HG03175 (cell line): ENCODE measurements around the gene ACD.
A peak's percentile ranks its signal among the peaks of the same experiment; 100 is the strongest.

Experiments
- ATAC-seq: cut with Tn5 transposase; IDR thresholded peaks from one replicate; pipeline ENCODE4 v1.9.1; 2021; ENCODE audit warnings: mild to moderate bottlenecking, moderate library complexity; ENCODE audit not compliant: unreplicated experiment

The ACD gene

GRCh38 chr16:67676516-67676915 is 16.5 kb upstream of the ACD start:
- no peak for ATAC-seq

DNA sequence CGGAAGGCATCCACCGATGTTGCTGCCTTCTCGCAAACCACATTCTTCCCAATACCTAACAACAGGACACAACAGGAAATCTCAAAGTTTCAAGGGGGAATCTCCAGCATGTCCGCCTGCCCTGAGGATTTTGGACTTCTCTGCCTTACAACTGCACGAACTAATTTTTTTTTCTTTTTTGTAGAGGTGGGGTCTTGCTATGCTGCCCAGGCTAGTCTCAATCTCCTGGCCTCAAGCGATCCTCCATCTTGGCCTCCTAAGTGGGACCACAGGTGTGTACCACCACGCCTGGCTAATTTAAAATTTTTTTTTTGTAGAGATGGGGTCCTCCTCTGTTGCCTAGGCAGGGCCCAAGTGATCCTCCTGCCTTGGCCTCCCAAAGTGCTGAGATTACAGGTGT is 15.9 kb upstream of the ACD start:
- no peak for ATAC-seq

DNA sequence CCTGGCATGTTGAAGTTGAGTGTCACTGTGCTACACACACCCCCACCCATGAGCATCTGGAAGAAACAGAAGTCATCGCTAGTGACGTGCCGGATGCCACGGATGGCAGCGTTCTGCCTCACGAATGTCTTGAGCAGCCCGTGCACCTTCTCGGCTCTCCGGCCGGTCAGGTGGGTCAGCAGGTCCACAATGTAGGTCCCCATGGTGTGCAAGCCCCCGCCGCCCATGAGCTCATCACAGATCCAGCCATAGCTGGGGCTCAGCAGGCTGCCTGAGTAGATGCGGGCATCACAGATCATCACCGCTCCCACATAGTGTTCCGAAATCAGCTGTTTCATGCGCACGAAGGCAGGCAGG is 15.5 kb upstream of the ACD start:
- ATAC-seq, result no peak

DNA sequence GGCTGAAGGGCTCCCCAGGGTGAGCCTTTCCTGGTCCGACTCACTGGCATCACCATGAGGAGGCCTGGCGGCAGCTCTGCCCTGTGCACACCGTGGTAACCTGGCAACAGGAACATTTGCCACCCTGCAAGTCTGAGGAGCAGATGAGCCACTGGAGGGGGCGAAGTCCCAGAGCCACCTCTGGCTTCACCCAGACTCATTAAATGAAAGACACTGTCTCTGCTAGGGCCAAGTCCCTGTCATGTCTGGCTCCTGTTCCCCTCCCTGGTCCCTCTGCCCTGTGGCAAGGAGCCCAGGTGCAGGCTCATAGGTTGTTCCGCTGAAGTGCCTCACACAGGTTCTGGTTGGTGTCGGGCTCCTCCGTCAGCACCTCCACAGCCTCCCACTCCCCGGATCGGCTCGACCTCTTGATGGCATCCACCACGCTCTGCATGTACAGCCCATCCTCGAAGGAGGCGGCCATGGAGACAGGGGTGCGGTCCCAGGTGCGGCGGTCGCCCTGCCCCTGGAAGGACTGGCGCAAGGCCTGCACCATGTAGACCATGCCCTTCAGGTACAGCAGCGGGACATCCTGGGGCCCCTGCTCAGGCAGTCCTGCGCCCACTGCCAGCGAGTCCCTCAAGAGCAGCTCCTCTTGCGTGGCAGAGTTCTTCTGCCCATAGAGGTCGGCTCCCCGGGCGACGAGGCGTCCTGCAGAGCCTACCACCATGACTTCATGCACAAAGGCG is 15.0 kb upstream of the ACD start:
- ATAC-seq, result no peak

- ATAC-seq, result no peak
Observed at GRCh38 chr16:67673712-67674580, 13.9 kb upstream of the ACD start.

GRCh38 chr16:67672739-67673662 is 12.9 kb upstream of the ACD start:
- no peak for ATAC-seq

GRCh38 chr16:67672306-67672705 is 12.2 kb upstream of the ACD start:
- no peak for ATAC-seq

GRCh38 chr16:67669499-67670101 is 9.5 kb upstream of the ACD start:
- ATAC-seq, result no peak

DNA sequence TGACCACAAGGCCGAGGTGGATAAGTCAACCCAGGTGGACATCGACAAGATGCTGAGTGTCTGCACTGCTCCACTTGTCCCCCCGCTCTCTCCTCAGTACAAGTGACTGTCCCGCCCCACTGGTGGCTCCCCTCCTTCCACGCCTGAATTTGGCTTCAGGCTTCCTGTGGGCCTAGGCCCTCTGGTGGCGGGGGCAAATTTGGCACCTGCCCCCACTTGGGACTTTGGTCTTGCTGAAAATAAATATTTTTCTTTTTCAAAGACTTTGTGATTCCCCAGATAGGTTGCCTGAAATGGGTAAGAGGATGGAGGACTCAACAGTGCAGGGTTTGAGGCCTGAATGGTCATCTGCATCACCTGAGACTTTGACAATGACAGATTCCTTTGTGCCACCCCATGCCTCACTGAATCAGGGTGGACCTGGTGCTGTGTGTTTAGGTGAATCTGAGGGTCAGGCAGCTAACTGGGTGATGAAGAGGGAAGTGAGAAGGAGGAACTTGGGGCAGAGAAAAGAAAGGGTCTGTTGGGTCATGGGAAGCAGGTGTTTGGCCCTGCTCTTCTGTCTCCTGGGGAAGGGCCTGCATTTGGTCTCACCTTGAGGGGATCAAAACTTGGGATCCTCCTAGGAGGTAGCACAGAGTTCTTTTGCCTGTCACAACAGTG is 8.6 kb upstream of the ACD start:
- no peak for ATAC-seq

DNA sequence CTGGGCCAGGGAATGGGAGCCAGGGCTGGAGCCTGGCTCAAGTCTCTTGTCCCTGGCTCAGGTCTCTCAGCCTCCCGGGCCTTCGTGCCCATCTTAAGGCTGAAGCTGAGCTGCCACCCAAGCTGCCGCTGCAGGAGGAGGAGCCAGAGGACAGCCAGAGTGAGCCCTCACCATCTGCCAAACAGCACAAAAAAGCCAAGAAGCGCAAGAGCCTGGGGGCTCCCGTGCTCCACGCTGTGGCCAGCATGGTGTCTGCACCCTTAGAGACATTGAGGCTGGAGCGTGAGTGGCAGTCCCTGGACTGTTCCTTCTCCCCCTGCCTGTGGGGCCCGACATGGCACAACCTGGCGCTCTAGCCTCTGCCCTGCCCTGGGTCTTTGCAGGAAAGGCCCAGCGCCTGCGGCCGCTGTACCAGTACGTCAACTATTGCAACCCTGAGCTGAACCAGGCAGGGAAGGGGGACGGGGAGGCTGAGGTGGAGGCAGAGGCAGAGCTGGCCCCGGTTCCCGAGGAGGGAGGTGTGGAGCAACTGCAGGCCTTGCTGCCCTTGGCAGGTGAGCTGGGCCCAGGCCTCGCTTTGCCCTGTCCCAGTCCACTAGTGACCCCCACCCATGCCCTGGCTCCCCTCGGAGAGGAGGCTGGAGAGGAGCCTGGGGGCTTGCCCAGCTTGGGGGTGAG is 7.9 kb upstream of the ACD start:
- ATAC-seq, result peak; percentile 76

GRCh38 chr16:67667453-67667816 is 7.4 kb upstream of the ACD start:
- ATAC-seq, result no peak

GRCh38 chr16:67666559-67667452 is 6.7 kb upstream of the ACD start, which contains the start of the genes C16orf86 and ENKD1:
C16orf86 (plus strand) TSS chr16:67666814; CDS start chr16:67666971, 157 bp downstream.
ENKD1 (minus strand) TSS chr16:67666750; CDS start chr16:67666442, 308 bp downstream.
- ATAC-seq, result peak; percentile 63

- ATAC-seq, result no peak
Observed at GRCh38 chr16:67666032-67666551, 6.0 kb upstream of the ACD start.

- ATAC-seq, result no peak
Observed at GRCh38 chr16:67665598-67665997, 5.5 kb upstream of the ACD start.

GRCh38 chr16:67664871-67665270 is 4.8 kb upstream of the ACD start:
- ATAC-seq, result no peak

DNA sequence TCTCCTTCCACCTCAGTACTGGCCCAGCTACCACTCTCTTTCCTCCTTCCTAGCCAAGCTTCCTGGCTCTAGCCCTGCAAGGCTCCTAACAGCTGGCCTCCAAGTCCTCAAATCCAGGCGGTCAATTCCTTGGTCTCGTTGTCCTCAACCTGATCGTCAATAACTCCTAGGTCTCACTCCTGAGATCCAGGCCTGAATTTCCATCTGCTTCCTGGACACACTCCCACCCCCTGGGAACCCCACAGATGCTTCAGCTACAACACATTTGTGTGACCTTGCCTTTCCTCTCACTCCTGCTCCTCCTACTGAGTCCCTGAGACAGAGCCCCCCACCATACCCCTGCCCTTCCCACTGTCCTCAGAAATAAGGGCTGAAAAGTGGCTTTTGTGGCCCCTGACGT is 4.2 kb upstream of the ACD start:
- no peak for ATAC-seq

DNA sequence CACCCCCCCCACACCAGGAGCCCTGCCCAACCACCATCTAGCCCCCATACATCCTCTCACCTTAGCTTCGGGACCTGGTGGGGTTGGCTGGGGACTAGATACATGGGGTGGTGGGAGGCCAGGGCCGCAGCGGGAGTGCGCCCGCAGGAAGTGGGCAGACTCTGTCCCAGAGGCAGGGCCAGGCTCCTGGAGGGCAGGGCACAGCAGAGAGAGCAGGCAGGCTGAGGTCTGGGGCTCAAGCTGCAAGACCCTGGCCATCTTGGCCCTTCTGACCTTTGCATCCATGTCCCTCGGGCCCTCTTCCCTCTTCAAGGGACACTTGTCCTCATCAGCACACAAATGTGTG is 3.8 kb upstream of the ACD start:
- ATAC-seq, result no peak

DNA sequence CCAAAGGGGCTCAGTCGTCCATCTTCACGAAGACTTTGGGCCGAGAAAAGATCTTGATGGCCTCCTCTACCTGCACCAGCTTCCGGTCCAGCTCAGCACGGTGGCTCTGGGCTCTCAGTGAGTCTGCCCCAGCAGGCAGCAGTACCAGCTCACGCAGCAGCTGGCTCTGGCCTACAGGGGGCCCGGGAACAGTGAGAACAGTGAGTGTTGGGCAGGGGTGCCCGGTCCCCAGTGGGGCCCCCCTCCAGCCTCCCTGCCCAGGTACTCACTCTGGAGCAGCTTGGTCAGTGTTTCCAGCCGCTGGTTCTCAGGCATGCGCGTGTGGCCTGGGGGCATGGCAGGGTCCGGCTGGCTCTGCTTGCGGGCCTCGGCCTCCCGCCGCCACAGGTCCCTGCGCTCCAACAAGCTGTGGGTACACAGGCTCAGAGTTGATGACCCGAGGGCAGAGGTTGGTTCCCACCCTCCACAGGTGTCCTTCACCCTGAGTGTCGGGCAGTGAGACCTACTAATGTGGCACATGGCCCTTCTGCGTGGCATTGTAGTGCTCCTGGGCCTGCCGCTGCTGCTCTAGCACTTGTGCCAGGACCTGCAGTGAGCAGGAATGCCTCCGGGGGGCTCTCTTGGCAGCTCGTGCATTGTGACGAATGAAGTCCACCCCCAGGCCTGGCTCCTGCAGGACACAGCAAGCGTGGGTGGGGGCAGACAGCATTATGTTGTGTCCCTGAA is 3.3 kb upstream of the ACD start:
- no peak for ATAC-seq
